EH (cell line): Measurements from ENCODE around the gene HBA1.
"Not testable (repeated sequence)": the region's sequence is repeated elsewhere in the genome, so short reads cannot be mapped to it uniquely, and the experiment has no call there.

Experiments
- DNase-seq: peaks from one replicate; pipeline ENCODE4 v3.0.0-alpha.2; 2015; ENCODE audit warnings: low read depth

The HBA1 gene

GRCh38 chr16:203246-203645 is 26.8 kb downstream of the HBA1 start:
- no peak for DNase-seq

- DNase-seq = not testable (repeated sequence)
Observed at GRCh38 chr16:204046-204445, 27.6 kb downstream of the HBA1 start.

- DNase-seq = not testable (repeated sequence)
Observed at GRCh38 chr16:209359-209758, 32.9 kb downstream of the HBA1 start.

- DNase-seq = not testable (repeated sequence)
Observed at GRCh38 chr16:211631-212180, 35.2 kb downstream of the HBA1 start.

- DNase-seq = peak; percentile 13
Observed at GRCh38 chr16:212999-213398, 36.5 kb downstream of the HBA1 start.

- DNase-seq = no peak
Observed at GRCh38 chr16:220021-220420, 43.5 kb downstream of the HBA1 start.
